Prostate gland (tissue), 2 donors: ENCODE data around the gene TMEM44.

Experiments used
- POLR2A ChIP-seq: fragments of 450-650 bp; IDR thresholded peaks from one replicate; pipeline ENCODE4 v1.6.1; 2016; ENCODE audit warnings: antibody characterized with exemption, mild to moderate bottlenecking
- POLR2AphosphoS5 ChIP-seq: sonication (generic); formaldehyde crosslinking; IDR thresholded peaks from one replicate; pipeline ENCODE4 v1.6.1; 2017; ENCODE audit warnings: antibody characterized with exemption
- TF ChIP-seq, protein P1 (sequence below), 4 experiments: fragments of 200-600 bp in 2 of 4; fragments of 450-650 bp in 2 of 4; sonication (generic) in 2 of 4; IDR thresholded peaks; 1 replicate in 3 of 4; 2 replicates in 1 of 4; pipeline ENCODE4 v1.5.1; 2016 to 2019; ENCODE audit warnings: antibody characterized with exemption in 4 of 4, mild to moderate bottlenecking in 2 of 4, moderate library complexity in 2 of 4

DNA sequence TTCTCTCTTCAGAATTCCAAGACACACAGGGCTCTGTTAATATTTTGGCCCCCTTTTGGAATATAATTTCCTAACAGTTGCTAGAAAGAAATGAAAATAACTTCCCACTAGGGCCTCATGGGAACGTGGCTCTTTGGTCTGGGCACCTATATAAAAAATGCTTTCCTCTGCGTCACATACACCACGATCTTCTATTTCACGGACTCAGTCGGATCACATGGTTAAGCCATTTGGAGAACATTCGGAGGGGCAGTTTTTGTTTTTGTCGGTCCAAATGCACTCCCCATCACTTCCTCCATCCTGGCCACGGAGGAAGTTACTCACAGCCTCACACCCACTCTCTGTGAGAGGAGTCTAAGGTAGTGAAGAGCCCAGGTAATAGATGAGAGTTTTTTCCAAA lies 21.0 kb downstream of the TMEM44 start:
- TF ChIP-seq, protein P1, sequence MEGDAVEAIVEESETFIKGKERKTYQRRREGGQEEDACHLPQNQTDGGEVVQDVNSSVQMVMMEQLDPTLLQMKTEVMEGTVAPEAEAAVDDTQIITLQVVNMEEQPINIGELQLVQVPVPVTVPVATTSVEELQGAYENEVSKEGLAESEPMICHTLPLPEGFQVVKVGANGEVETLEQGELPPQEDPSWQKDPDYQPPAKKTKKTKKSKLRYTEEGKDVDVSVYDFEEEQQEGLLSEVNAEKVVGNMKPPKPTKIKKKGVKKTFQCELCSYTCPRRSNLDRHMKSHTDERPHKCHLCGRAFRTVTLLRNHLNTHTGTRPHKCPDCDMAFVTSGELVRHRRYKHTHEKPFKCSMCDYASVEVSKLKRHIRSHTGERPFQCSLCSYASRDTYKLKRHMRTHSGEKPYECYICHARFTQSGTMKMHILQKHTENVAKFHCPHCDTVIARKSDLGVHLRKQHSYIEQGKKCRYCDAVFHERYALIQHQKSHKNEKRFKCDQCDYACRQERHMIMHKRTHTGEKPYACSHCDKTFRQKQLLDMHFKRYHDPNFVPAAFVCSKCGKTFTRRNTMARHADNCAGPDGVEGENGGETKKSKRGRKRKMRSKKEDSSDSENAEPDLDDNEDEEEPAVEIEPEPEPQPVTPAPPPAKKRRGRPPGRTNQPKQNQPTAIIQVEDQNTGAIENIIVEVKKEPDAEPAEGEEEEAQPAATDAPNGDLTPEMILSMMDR (IDR thresholded peaks at IDR 0.05), result no peak
- TF ChIP-seq POLR2AphosphoS5, result no peak
- no peak for TF ChIP-seq POLR2A
